IMR-90 (cell line): ENCODE results near the gene RNASET2. TPM values are rescaled to one million over a fixed set of nuclear protein-coding genes. Genes with fewer than 3 reads are reported as not detected.
"Not testable (repeated sequence)": the region's sequence is repeated elsewhere in the genome, so short reads cannot be mapped to it uniquely, and the experiment has no call there.

Source experiments
- ATAC-seq: fragments of 200-7000 bp; cut with Tn5 transposase; 2 replicates; pipeline ENCODE4 v1.9.1; 2020; ENCODE audit warnings: low read depth, mild to moderate bottlenecking, moderate library complexity
- BruUV-seq: library from RNA; stranded (reverse); fragments of 400-500 nt; replicated peaks from 2 replicates; lab custom pipeline; 2021; lab: Mats Ljungman, UMichigan
- CTCF ChIA-PET: fragments of 300-600 bp; formaldehyde crosslinking; extraction: SDS; loops from one replicate; lab custom pipeline; 2021; ENCODE audit warnings: antibody characterized with exemption; lab: Yijun Ruan, JAX
- POLR2A ChIA-PET: fragments of 300-600 bp; sonication (Branson Sonifier 250); formaldehyde crosslinking; loops from one replicate; lab custom pipeline; 2022; ENCODE audit warnings: antibody characterized with exemption; ENCODE audit not compliant: unreplicated experiment; lab: Charles Lee
- DNase-seq: peaks from one replicate; pipeline ENCODE4 v3.0.0; 2013
- H2AFZ ChIP-seq: replicated peaks from 2 replicates; pipeline ENCODE3; 2013; ENCODE audit warnings: low read length, mild to moderate bottlenecking; ENCODE audit not compliant: poor library complexity
- H2AK5ac ChIP-seq: 2 replicates; pipeline ENCODE4 v1.6.1; 2013; ENCODE audit warnings: low read depth, low read length, inconsistent platforms
- H2AK9ac ChIP-seq: replicated peaks from 2 replicates; pipeline ENCODE3; 2013; ENCODE audit warnings: mild to moderate bottlenecking, low read depth, low read length, moderate library complexity; ENCODE audit not compliant: poor library complexity
- H2BK120ac ChIP-seq: 2 replicates; pipeline ENCODE4 v1.6.1; 2013; ENCODE audit warnings: low read depth, low read length, inconsistent platforms
- H2BK15ac ChIP-seq: 3 replicates; pipeline ENCODE4 v1.6.1; 2013; ENCODE audit warnings: low read depth, low read length, inconsistent platforms
- H2BK20ac ChIP-seq: 2 replicates; pipeline ENCODE4 v1.6.1; 2013; ENCODE audit warnings: low read depth, mild to moderate bottlenecking, inconsistent platforms, low read length, moderate library complexity
- H2BK5ac ChIP-seq: 2 replicates; pipeline ENCODE4 v1.6.1; 2013; ENCODE audit warnings: mild to moderate bottlenecking, low read depth, low read length, inconsistent platforms; ENCODE audit not compliant: poor library complexity, severe bottlenecking
- H3K14ac ChIP-seq: replicated peaks from 2 replicates; pipeline ENCODE4 v1.6.1; 2013; ENCODE audit warnings: low read depth, low read length, inconsistent platforms
- H3K18ac ChIP-seq: 2 replicates; pipeline ENCODE4 v1.6.1; 2013; ENCODE audit warnings: low read depth, low read length, control low read depth
- H3K23ac ChIP-seq: 2 replicates; pipeline ENCODE4 v1.6.1; 2013; ENCODE audit warnings: low read depth, low read length, inconsistent platforms
- H3K27ac ChIP-seq: 2 replicates; pipeline ENCODE4 v1.5.1; 2013; ENCODE audit warnings: mild to moderate bottlenecking, control low read depth, low read length; ENCODE audit not compliant: insufficient read depth
- H3K27me3 ChIP-seq: 2 replicates; pipeline ENCODE4 v1.6.1; 2013; ENCODE audit warnings: low read length; ENCODE audit not compliant: control insufficient read depth, insufficient read depth
- H3K36me3 ChIP-seq: 2 replicates; pipeline ENCODE4 v1.6.1; 2013; ENCODE audit warnings: low read length, mixed read lengths; ENCODE audit not compliant: control insufficient read depth, insufficient read depth
- H3K4ac ChIP-seq: 2 replicates; pipeline ENCODE4 v1.6.1; 2013; ENCODE audit warnings: low read depth, low read length, inconsistent platforms
- H3K4me1 ChIP-seq: 2 replicates; pipeline ENCODE4 v1.6.1; 2013; ENCODE audit warnings: low read length, mixed read lengths; ENCODE audit not compliant: control insufficient read depth, insufficient read depth
- H3K4me2 ChIP-seq: 2 replicates; pipeline ENCODE4 v1.6.1; 2013; ENCODE audit warnings: low read depth, mild to moderate bottlenecking, control low read depth, low read length, moderate library complexity
- H3K4me3 ChIP-seq: 2 replicates; pipeline ENCODE4 v1.5.1; 2013; ENCODE audit warnings: low read depth, mild to moderate bottlenecking, control low read depth, low read length, moderate library complexity; ENCODE audit not compliant: insufficient read depth
- H3K56ac ChIP-seq: 2 replicates; pipeline ENCODE4 v1.6.1; 2013; ENCODE audit warnings: low read length, inconsistent platforms; ENCODE audit not compliant: insufficient read depth; ENCODE audit errors: extremely low read depth
- H3K79me1 ChIP-seq, 2 experiments: 2 replicates each; pipeline ENCODE4 v1.6.1; 2013; ENCODE audit warnings: low read length in 2 of 2, inconsistent platforms in 1 of 2, low read depth in 1 of 2
- H3K9ac ChIP-seq: 2 replicates; pipeline ENCODE4 v1.6.1; 2013; ENCODE audit warnings: low read depth, low read length, control low read depth
- H3K9me1 ChIP-seq: 2 replicates; pipeline ENCODE4 v1.6.1; 2013; ENCODE audit warnings: low read length, inconsistent platforms; ENCODE audit not compliant: insufficient read depth
- H3K9me3 ChIP-seq: 2 replicates; pipeline ENCODE4 v1.6.1; 2013; ENCODE audit warnings: low read length; ENCODE audit not compliant: control insufficient read depth, insufficient read depth
- H4K20me1 ChIP-seq: 2 replicates; pipeline ENCODE4 v1.6.1; 2013; ENCODE audit warnings: low read length, inconsistent platforms; ENCODE audit not compliant: insufficient read depth
- H4K5ac ChIP-seq: 2 replicates; pipeline ENCODE4 v1.6.1; 2013; ENCODE audit warnings: mild to moderate bottlenecking, low read depth, low read length, control low read depth
- H4K8ac ChIP-seq, 2 experiments: 2 replicates each; pipeline ENCODE4 v1.6.1; 2013; ENCODE audit warnings: low read depth in 2 of 2, low read length in 2 of 2, control low read depth in 1 of 2, inconsistent platforms in 1 of 2
- H4K91ac ChIP-seq: 2 replicates; pipeline ENCODE4 v1.6.1; 2013; ENCODE audit warnings: low read depth, low read length, inconsistent platforms; ENCODE audit not compliant: insufficient read depth
- WGBS, 2 experiments: methylation state at CpG; one replicate each; pipeline versions ENCODE4 v1.1.5 to v1.1.7; 2013; ENCODE audit warnings: missing lambda C conversion rate in 2 of 2; ENCODE audit not compliant: insufficient read length in 1 of 2; ENCODE audit errors: extremely low coverage in 2 of 2; 5-methylcytosine and 5-hydroxymethylcytosine counted together
- dilution Hi-C: fragments of 300-500 bp; cut with HindIII; formaldehyde crosslinking; loops from one replicate; pipeline ENCODE4 v1.14.3; 2018; ENCODE audit warnings: low sequenced_read_pairs; ENCODE audit not compliant: unreplicated experiment
- in situ Hi-C: fragments of 300-500 bp; cut with MboI; formaldehyde crosslinking; loops from 3 replicates; pipeline ENCODE4 v1.14.3; 2019; ENCODE audit warnings: low sequenced_read_pairs, inconsistent platforms, mixed read lengths
- intact Hi-C: fragments of 100-400 bp; cut with micrococcal nuclease; formaldehyde crosslinking; loops from 2 replicates; pipeline ENCODE4 v1.10.0; 2022
- polyA plus RNA-seq, 3 experiments: library from polyadenylated mRNA; depleted of rRNA; stranded (reverse); fragments of >200 nt; gene quantifications; 2 replicates each; pipeline ENCODE4 v1.2.3, GENCODE V29; 2012; ENCODE audit warnings: low replicate concordance in 1 of 3
- total RNA-seq: library from RNA; depleted of rRNA; stranded (reverse); fragments of >200 nt; gene quantifications from 2 replicates; pipeline ENCODE4 v1.2.3, GENCODE V29; 2012

Gene RNASET2
- total and polyA plus RNA-seq, 2 of the 4 experiments (the other 2 are of a cell fraction), result 13.6 to 24.9 TPM

- DNase-seq, H4K8ac ChIP-seq, H3K27me3 ChIP-seq, H3K23ac ChIP-seq, H2BK5ac ChIP-seq, H3K56ac ChIP-seq, BruUV-seq, dilution Hi-C loops, H3K9me1 ChIP-seq, H3K18ac ChIP-seq, H3K27ac ChIP-seq, H2AK5ac ChIP-seq, H4K20me1 ChIP-seq, H3K4me3 ChIP-seq, H3K79me1 ChIP-seq, H3K14ac ChIP-seq, H2BK15ac ChIP-seq, POLR2A ChIA-PET, H3K4me2 ChIP-seq, H4K91ac ChIP-seq, in situ Hi-C loops, H2AK9ac ChIP-seq, ATAC-seq, H3K9ac ChIP-seq, H3K4ac ChIP-seq, CTCF ChIA-PET, H3K4me1 ChIP-seq, H2BK120ac ChIP-seq, H3K9me3 ChIP-seq, H3K36me3 ChIP-seq, H2AFZ ChIP-seq, intact Hi-C loops, H4K5ac ChIP-seq, H2BK20ac ChIP-seq: not testable (repeated sequence)
- WGBS, 2 experiments, result no CpG with 5 or more reads among the region's 8 CpGs
Measured at GRCh38 chr6:166915484-166915883, 40.9 kb downstream of the RNASET2 start.

GRCh38 chr6:166914952-166915351 is 41.4 kb downstream of the RNASET2 start:
- not testable (repeated sequence) for ATAC-seq

More at GRCh38 chr6:166914952-166915351, 41.4 kb downstream of the RNASET2 start:
- POLR2A ChIA-PET, H4K20me1 ChIP-seq, H2BK20ac ChIP-seq, H3K4me3 ChIP-seq, H3K4me1 ChIP-seq, H3K56ac ChIP-seq, H4K91ac ChIP-seq, H3K4ac ChIP-seq, H4K8ac ChIP-seq, BruUV-seq, H2BK15ac ChIP-seq, H2AFZ ChIP-seq, DNase-seq, H3K27me3 ChIP-seq, H3K18ac ChIP-seq, dilution Hi-C loops, H2AK5ac ChIP-seq, H3K14ac ChIP-seq, H2AK9ac ChIP-seq, H3K9me3 ChIP-seq, H2BK5ac ChIP-seq, intact Hi-C loops, H3K9ac ChIP-seq, H3K23ac ChIP-seq, H3K9me1 ChIP-seq, H3K36me3 ChIP-seq, H3K79me1 ChIP-seq, H3K4me2 ChIP-seq, H3K27ac ChIP-seq, H2BK120ac ChIP-seq, CTCF ChIA-PET, in situ Hi-C loops, H4K5ac ChIP-seq: not testable (repeated sequence)
- WGBS, 2 experiments, result no CpG with 5 or more reads among the region's 3 CpGs
